CD14-positive monocyte (primary cell): ENCODE measurements around the gene CTTNBP2. TPM values are rescaled to one million over a fixed set of nuclear protein-coding genes. Genes with fewer than 3 reads are reported as not detected.
A peak's percentile ranks its signal among the peaks of the same experiment; 100 is the strongest.

ENCODE experiments used
- DNase-seq, 3 donors: peaks; one replicate each; pipeline ENCODE4 v3.0.0-alpha.2; 2011 to 2022
- H2AFZ ChIP-seq: 2 replicates; pipeline ENCODE4 v1.6.0; 2012; ENCODE audit warnings: mild to moderate bottlenecking, low read depth, low read length, inconsistent platforms; ENCODE audit not compliant: insufficient read depth, poor library complexity, severe bottlenecking
- H3K27ac ChIP-seq, 2 donors: 1 replicate in 1 of 2; 2 replicates in 1 of 2; pipeline ENCODE4 v1.5.1; 2012 to 2013; ENCODE audit warnings: low read length in 2 of 2, control low read depth in 1 of 2, inconsistent platforms in 1 of 2, low read depth in 1 of 2, mild to moderate bottlenecking in 1 of 2
- H3K27me3 ChIP-seq, 2 donors: one replicate each; pipeline versions ENCODE4 v1.6.0 to v1.6.1; 2011 to 2013; ENCODE audit warnings: low read length in 2 of 2; ENCODE audit not compliant: control insufficient read depth in 2 of 2, insufficient read depth in 2 of 2
- H3K36me3 ChIP-seq, 2 donors: replicated peaks in 1 of 2; 1 replicate in 1 of 2; 2 replicates in 1 of 2; pipeline versions ENCODE4 v1.5.1 to v1.6.1; 2012 to 2013; ENCODE audit warnings: low read length in 2 of 2, control low read depth in 1 of 2, inconsistent platforms in 1 of 2, mild to moderate bottlenecking in 1 of 2; ENCODE audit not compliant: insufficient read depth in 2 of 2, control insufficient read depth in 1 of 2
- H3K4me1 ChIP-seq, 2 donors: 1 replicate in 1 of 2; 2 replicates in 1 of 2; pipeline versions ENCODE4 v1.5.1 to v1.6.1; 2012 to 2013; ENCODE audit warnings: low read length in 2 of 2, control low read depth in 1 of 2, inconsistent platforms in 1 of 2, mild to moderate bottlenecking in 1 of 2, moderate library complexity in 1 of 2; ENCODE audit not compliant: insufficient read depth in 2 of 2, control insufficient read depth in 1 of 2
- H3K4me2 ChIP-seq: replicated peaks from 2 replicates; pipeline ENCODE3; 2012; ENCODE audit warnings: low read length, moderate library complexity, mild to moderate bottlenecking; ENCODE audit not compliant: poor library complexity, severe bottlenecking; ENCODE audit errors: extremely low read depth
- H3K4me3 ChIP-seq, 3 experiments: fragments of 200-600 bp in 1 of 3; sonication (generic) in 1 of 3; replicated peaks in 1 of 3; 1 replicate in 2 of 3; 2 replicates in 1 of 3; pipeline ENCODE4 v1.5.1; 2011 to 2013; ENCODE audit warnings: low read length in 3 of 3, mild to moderate bottlenecking in 3 of 3, control low read depth in 2 of 3, low read depth in 2 of 3, inconsistent platforms in 1 of 3, moderate library complexity in 1 of 3
- H3K79me2 ChIP-seq: 2 replicates; pipeline ENCODE4 v1.6.0; 2012; ENCODE audit warnings: mild to moderate bottlenecking, control low read depth, inconsistent platforms, low read length, moderate library complexity; ENCODE audit not compliant: insufficient read depth
- H3K9ac ChIP-seq: 2 replicates; pipeline ENCODE4 v1.6.0; 2017; ENCODE audit warnings: low read length, mild to moderate bottlenecking; ENCODE audit not compliant: insufficient read depth, poor library complexity, severe bottlenecking
- H3K9me3 ChIP-seq, 2 donors: replicated peaks in 1 of 2; 1 replicate in 1 of 2; 2 replicates in 1 of 2; pipeline versions ENCODE4 v1.5.1 to v1.6.1; 2012 to 2013; ENCODE audit warnings: low read length in 2 of 2, control low read depth in 1 of 2; ENCODE audit not compliant: control insufficient read depth in 1 of 2, insufficient read depth in 1 of 2
- H4K20me1 ChIP-seq: 2 replicates; pipeline ENCODE4 v1.6.0; 2012; ENCODE audit warnings: mild to moderate bottlenecking, low read length, control low read depth, moderate library complexity; ENCODE audit not compliant: insufficient read depth
- H3K27ac Mint-ChIP-seq, 7 donors: one replicate each; pipeline ENCODE4 v1.8.0; 2020; ENCODE audit warnings: mild to moderate bottlenecking in 7 of 7, mixed read lengths in 7 of 7, moderate library complexity in 6 of 7, inconsistent platforms in 2 of 7
- H3K27me3 Mint-ChIP-seq, 3 donors: one replicate each; pipeline ENCODE4 v1.8.0; 2021 to 2022; ENCODE audit warnings: low read depth in 3 of 3, mild to moderate bottlenecking in 3 of 3, mixed read lengths in 3 of 3, moderate library complexity in 3 of 3, inconsistent platforms in 1 of 3
- H3K36me3 Mint-ChIP-seq, 2 donors: one replicate each; pipeline ENCODE4 v1.8.0; 2020; ENCODE audit warnings: mixed read lengths in 2 of 2, inconsistent platforms in 1 of 2, mild to moderate bottlenecking in 1 of 2
- H3K4me1 Mint-ChIP-seq: one replicate; pipeline ENCODE4 v1.8.0; 2020; ENCODE audit warnings: mild to moderate bottlenecking, mixed read lengths
- H3K4me3 Mint-ChIP-seq, 2 donors: one replicate each; pipeline ENCODE4 v1.8.0; 2020; ENCODE audit warnings: mild to moderate bottlenecking in 2 of 2, mixed read lengths in 2 of 2, moderate library complexity in 1 of 2
- H3K9me3 Mint-ChIP-seq, 7 donors: one replicate each; pipeline ENCODE4 v1.8.0; 2020 to 2022; ENCODE audit warnings: mixed read lengths in 7 of 7, mild to moderate bottlenecking in 6 of 7, moderate library complexity in 6 of 7, inconsistent platforms in 2 of 7
- WGBS: methylation state at CpG from one replicate; pipeline ENCODE4 v1.1.5; 2013; ENCODE audit warnings: missing lambda C conversion rate; ENCODE audit not compliant: insufficient coverage; 5-methylcytosine and 5-hydroxymethylcytosine counted together
- intact Hi-C, 2 donors: fragments of 100-400 bp; cut with micrococcal nuclease; formaldehyde crosslinking; loops; one replicate each; pipeline versions ENCODE4 v1.15.0 to v1.15.1; 2023
- polyA plus RNA-seq, 3 donors: library from polyadenylated mRNA; depleted of rRNA in 1 of 3; unstranded in 2 of 3; stranded (reverse) in 1 of 3; fragments of 300-500 nt in 2 of 3; fragments of >200 nt in 1 of 3; fragmentation: Illumina TruSeq in 2 of 3; gene quantifications; 1 replicate in 2 of 3; 2 replicates in 1 of 3; pipeline ENCODE4 v1.2.3, GENCODE V29; 2012 to 2021
- TF ChIP-seq, protein P1 (sequence below): fragments of 200-600 bp; IDR thresholded peaks from one replicate; pipeline ENCODE4 v1.8.0; 2022; ENCODE audit warnings: antibody characterized with exemption, mild to moderate bottlenecking

The CTTNBP2 gene
- polyA plus RNA-seq, 3 donors, result 0.38 to 1.4 TPM; not detected in 1

DNA sequence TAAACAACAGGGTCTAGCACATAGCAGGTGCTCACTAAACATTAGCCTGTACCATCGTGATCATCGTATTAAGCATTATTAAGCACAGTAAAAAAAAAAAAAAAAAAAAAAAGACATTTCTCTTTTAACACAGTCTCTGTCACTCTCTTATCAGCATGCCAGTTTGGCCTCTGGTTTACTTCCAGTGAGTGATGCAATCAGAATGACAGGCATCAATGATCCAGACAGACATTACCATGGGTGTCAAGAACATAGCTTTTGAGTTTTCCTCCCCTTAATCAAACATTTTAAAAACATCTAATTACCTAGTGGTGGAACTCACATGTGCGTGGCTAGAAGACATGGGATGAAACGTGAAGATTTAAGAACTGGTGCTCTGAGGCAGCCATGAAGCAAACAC, 115.8 kb downstream of the CTTNBP2 start:
- Histone ChIP-seq H3K9me3 (no peaks in the 10 kb centered on the region), H3K4me2 (no peak overlapping the region), H3K27me3 (peaks cover 0 to 2% of the 10 kb centered on the region in 2 donors), H3K9ac (no peak overlapping the region), H3K4me3 (no peak overlapping the region), H3K36me3 (no peaks in the 10 kb centered on the region), H4K20me1 (no peaks in the 10 kb centered on the region), H3K4me1 (no peaks in the 10 kb centered on the region), H3K79me2 (no peaks in the 10 kb centered on the region), H2AFZ (no peak overlapping the region), H3K27ac (no peak overlapping the region)
- Mint-ChIP-seq H3K27me3 (peaks cover 0 to 2% (median 1%) of the 10 kb centered on the region in 3 donors), H3K4me1 (no peaks in the 10 kb centered on the region), H3K27ac (no peak overlapping the region), H3K4me3 (no peak overlapping the region), H3K36me3 (no peaks in the 10 kb centered on the region), H3K9me3 (no peaks in the 10 kb centered on the region)
- TF ChIP-seq, protein P1, sequence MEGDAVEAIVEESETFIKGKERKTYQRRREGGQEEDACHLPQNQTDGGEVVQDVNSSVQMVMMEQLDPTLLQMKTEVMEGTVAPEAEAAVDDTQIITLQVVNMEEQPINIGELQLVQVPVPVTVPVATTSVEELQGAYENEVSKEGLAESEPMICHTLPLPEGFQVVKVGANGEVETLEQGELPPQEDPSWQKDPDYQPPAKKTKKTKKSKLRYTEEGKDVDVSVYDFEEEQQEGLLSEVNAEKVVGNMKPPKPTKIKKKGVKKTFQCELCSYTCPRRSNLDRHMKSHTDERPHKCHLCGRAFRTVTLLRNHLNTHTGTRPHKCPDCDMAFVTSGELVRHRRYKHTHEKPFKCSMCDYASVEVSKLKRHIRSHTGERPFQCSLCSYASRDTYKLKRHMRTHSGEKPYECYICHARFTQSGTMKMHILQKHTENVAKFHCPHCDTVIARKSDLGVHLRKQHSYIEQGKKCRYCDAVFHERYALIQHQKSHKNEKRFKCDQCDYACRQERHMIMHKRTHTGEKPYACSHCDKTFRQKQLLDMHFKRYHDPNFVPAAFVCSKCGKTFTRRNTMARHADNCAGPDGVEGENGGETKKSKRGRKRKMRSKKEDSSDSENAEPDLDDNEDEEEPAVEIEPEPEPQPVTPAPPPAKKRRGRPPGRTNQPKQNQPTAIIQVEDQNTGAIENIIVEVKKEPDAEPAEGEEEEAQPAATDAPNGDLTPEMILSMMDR, result no peak
- DNase-seq, result no peak
- WGBS, result 100% methylated on average over 1 of the region's 4 CpGs
- intact Hi-C loops, result no loop called here

DNA sequence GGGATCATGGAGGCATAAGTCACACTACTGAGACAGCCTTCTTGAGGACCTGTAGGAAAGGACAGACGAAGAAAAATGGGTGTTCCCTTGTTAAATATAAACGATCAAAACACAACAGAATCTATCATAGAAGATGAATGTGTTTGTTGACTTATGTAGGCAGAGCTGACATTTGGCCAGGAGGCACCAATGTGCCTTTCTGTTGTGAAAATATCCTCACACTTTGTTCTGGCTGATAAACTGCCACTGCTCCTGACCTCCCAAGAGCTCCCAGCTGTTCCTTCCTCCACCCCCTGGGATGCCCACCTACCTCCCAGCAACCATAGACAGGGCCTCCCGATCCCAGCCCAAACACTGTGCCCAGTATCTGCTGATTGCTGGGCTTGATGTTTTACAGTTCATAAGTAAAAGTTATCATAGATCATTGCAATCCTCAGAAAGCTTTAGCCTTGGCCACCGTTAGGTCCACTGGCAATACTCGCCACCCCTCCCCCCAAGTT, 116.6 kb downstream of the CTTNBP2 start:
- TF ChIP-seq, protein P1, result no peak
- no peak for DNase-seq
- Mint-ChIP-seq H3K4me1 (peaks cover 3% of the 10 kb centered on the region), H3K4me3 (no peak overlapping the region), H3K27me3 (peaks cover 0 to 2% (median 0%) of the 10 kb centered on the region in 3 donors), H3K36me3 (no peaks in the 10 kb centered on the region), H3K27ac (peak overlapping the region in 1 of 7 donors; percentile 66), H3K9me3 (no peaks in the 10 kb centered on the region)
- no peak overlapping the region for H3K27ac ChIP-seq
- H3K36me3 ChIP-seq, result no peaks in the 10 kb centered on the region
- H3K4me3 ChIP-seq, result no peak overlapping the region
- H3K9me3 ChIP-seq, result no peaks in the 10 kb centered on the region
- H3K4me2 ChIP-seq, result no peak overlapping the region
- peaks cover 0 to 4% of the 10 kb centered on the region in 2 donors for H3K4me1 ChIP-seq
- H3K27me3 ChIP-seq, result peaks cover 0 to 2% of the 10 kb centered on the region in 2 donors
- H4K20me1 ChIP-seq, result no peaks in the 10 kb centered on the region
- WGBS, result no CpG with 5 or more reads among the region's 5 CpGs
- no peak overlapping the region for H2AFZ ChIP-seq
- no peak overlapping the region for H3K9ac ChIP-seq
- no peaks in the 10 kb centered on the region for H3K79me2 ChIP-seq
- intact Hi-C loops, result no loop called here
